Measurements from ENCODE around the gene DAB2.

Gene DAB2

DNA sequence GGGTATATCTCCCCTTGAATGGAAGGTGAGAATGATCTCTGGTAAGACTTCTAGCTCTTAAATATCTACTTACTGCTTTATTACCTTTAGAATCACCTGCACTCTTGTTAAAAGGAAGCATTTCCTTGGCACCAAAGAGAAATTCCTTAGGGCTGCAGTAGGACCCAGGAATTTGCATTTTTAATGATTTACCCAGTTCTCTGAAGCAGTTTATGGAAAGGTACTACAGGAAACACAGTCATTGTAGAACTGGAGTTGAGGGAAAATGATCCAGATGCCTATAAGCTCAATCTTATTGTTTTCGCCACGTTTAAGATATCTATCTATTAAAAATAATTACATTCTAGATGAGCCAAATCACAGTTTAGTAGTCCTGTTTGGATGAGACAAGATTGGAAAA is 51.0 kb downstream of the DAB2 start:
- Histone ChIP-seq H3K79me2 (ENCODE audit: insufficient read depth, low read length) (no peaks in the 10 kb centered on the region), H3K9me2 (ENCODE audit: low read depth, low read length) (no peaks in the 10 kb centered on the region), H4K20me1 (ENCODE audit: insufficient read depth, low read length) (no peaks in the 10 kb centered on the region), H3K4me1 (ENCODE audit: insufficient read depth, low read length, severe bottlenecking) (peaks cover 49% of the 10 kb centered on the region), H3K27me3 (ENCODE audit: insufficient read depth, low read length) (no peaks in the 10 kb centered on the region), H3K36me3 (ENCODE audit: insufficient read depth, low read length) (no peaks in the 10 kb centered on the region), H3K9me3 (ENCODE audit: low read length) (no peaks in the 10 kb centered on the region), H3K4me3 (ENCODE audit: low read depth, low read length, poor library complexity, severe bottlenecking) (no peak overlapping the region), H3K27ac (ENCODE audit: low read depth, low read length, poor library complexity, severe bottlenecking) (no peak overlapping the region), H2AFZ (ENCODE audit: low read length) (no peak overlapping the region), H3F3A (ENCODE audit: insufficient read depth, low read length) (no peaks in the 10 kb centered on the region), H3K9ac (ENCODE audit: low read length) (no peak overlapping the region), H3K4me2 (ENCODE audit: low read length) (no peak overlapping the region)
- TF ChIP-seq, protein P1, sequence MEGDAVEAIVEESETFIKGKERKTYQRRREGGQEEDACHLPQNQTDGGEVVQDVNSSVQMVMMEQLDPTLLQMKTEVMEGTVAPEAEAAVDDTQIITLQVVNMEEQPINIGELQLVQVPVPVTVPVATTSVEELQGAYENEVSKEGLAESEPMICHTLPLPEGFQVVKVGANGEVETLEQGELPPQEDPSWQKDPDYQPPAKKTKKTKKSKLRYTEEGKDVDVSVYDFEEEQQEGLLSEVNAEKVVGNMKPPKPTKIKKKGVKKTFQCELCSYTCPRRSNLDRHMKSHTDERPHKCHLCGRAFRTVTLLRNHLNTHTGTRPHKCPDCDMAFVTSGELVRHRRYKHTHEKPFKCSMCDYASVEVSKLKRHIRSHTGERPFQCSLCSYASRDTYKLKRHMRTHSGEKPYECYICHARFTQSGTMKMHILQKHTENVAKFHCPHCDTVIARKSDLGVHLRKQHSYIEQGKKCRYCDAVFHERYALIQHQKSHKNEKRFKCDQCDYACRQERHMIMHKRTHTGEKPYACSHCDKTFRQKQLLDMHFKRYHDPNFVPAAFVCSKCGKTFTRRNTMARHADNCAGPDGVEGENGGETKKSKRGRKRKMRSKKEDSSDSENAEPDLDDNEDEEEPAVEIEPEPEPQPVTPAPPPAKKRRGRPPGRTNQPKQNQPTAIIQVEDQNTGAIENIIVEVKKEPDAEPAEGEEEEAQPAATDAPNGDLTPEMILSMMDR (IDR thresholded peaks at IDR 0.05; ENCODE audit: low read length): no peak
- no peak for TF ChIP-seq EZH2 (IDR thresholded peaks at IDR 0.05; ENCODE audit: borderline replicate concordance, low read length)

DNA sequence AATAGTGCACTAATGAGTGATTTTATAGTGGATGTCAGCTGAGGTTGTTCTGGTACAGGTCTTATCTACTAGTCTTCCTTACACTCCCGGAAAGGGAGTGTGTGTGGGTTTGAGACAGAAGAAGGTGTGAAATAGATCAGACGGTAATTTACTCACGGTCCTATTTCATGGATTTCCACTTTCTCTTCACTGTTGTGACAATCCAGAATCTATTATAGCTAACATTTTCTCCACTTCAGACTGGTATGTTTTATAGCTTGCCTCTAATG is 53.5 kb downstream of the DAB2 start:
- H3K27ac ChIP-seq (ENCODE audit: low read depth, low read length, poor library complexity, severe bottlenecking): peak overlapping the region; percentile 93
- no peaks in the 10 kb centered on the region for H3K79me2 ChIP-seq (ENCODE audit: insufficient read depth, low read length)
- H3K4me3 ChIP-seq (ENCODE audit: low read depth, low read length, poor library complexity, severe bottlenecking): no peak overlapping the region

DNA sequence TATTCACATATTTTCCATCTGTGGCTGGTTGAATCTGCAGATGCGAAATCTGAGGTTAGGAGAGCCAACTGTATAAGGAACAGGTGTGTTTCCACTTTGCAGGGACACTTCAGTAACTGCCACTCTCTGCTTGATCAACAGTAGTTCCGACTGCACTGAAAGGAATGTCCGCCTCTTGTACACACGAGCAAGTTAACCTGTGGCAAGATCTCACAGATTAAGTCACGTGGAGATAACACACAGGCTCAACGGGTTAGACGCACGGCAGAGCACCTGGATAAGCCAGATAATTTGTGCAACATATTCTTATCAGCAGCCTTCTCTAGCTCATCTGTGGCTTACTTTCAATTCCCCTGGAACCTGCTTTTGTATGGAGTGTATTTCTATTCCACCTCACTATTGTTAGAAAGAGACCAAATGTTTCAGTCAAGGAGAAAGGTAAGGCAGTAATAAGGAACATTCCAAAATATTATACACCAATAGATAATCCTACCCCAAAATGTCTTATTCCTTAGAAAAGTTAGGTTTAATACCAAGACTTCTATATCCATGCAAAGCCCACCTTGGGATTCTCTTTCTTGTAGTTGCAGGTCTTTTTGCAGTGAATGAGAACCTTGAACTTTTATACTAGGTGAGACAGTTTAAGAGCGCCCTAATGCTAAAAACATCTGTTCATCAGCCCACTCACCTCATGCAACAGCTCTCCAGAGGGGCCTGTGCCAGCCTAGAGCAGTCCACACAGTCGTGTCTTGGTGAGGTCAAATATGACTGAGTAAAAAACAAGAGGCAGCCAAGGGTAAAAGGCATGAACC is 54.0 kb downstream of the DAB2 start:
- H2AFZ ChIP-seq (ENCODE audit: low read length): no peak overlapping the region
- no peaks in the 10 kb centered on the region for H3K27me3 ChIP-seq (ENCODE audit: insufficient read depth, low read length)
- H4K20me1 ChIP-seq (ENCODE audit: insufficient read depth, low read length): no peaks in the 10 kb centered on the region
- H3K4me2 ChIP-seq (ENCODE audit: low read length): peak overlapping the region; percentile 38
- H3K36me3 ChIP-seq (ENCODE audit: insufficient read depth, low read length): no peaks in the 10 kb centered on the region
- H3K79me2 ChIP-seq (ENCODE audit: insufficient read depth, low read length): no peaks in the 10 kb centered on the region
- H3K9me3 ChIP-seq (ENCODE audit: low read length): no peaks in the 10 kb centered on the region
- peak overlapping the region; percentile 93 for H3K27ac ChIP-seq (ENCODE audit: low read depth, low read length, poor library complexity, severe bottlenecking)
- no peaks in the 10 kb centered on the region for H3K9me2 ChIP-seq (ENCODE audit: low read depth, low read length)
- peaks cover 55% of the 10 kb centered on the region for H3K4me1 ChIP-seq (ENCODE audit: insufficient read depth, low read length, severe bottlenecking)
- TF ChIP-seq, protein P1 (IDR thresholded peaks at IDR 0.05; ENCODE audit: low read length): no peak
- no peak for TF ChIP-seq EZH2 (IDR thresholded peaks at IDR 0.05; ENCODE audit: borderline replicate concordance, low read length)
- peak overlapping the region; percentile 57 for H3K9ac ChIP-seq (ENCODE audit: low read length)
- peak overlapping the region; percentile 33 for H3K4me3 ChIP-seq (ENCODE audit: low read depth, low read length, poor library complexity, severe bottlenecking)
- no peaks in the 10 kb centered on the region for H3F3A ChIP-seq (ENCODE audit: insufficient read depth, low read length)

More for the DNA sequence above, 53.5 kb downstream of the DAB2 start:
- Histone ChIP-seq H3F3A (ENCODE audit: insufficient read depth, low read length) (no peaks in the 10 kb centered on the region), H3K4me1 (ENCODE audit: insufficient read depth, low read length, severe bottlenecking) (peaks cover 59% of the 10 kb centered on the region), H3K9me2 (ENCODE audit: low read depth, low read length) (no peaks in the 10 kb centered on the region), H3K9ac (ENCODE audit: low read length) (peak overlapping the region; percentile 57), H3K4me2 (ENCODE audit: low read length) (peak overlapping the region; percentile 38), H3K9me3 (ENCODE audit: low read length) (no peaks in the 10 kb centered on the region), H3K27me3 (ENCODE audit: insufficient read depth, low read length) (no peaks in the 10 kb centered on the region), H3K36me3 (ENCODE audit: insufficient read depth, low read length) (no peaks in the 10 kb centered on the region), H2AFZ (ENCODE audit: low read length) (no peak overlapping the region), H4K20me1 (ENCODE audit: insufficient read depth, low read length) (no peaks in the 10 kb centered on the region)
- TF ChIP-seq EZH2 (IDR thresholded peaks at IDR 0.05; ENCODE audit: borderline replicate concordance, low read length): no peak
- TF ChIP-seq, protein P1 (IDR thresholded peaks at IDR 0.05; ENCODE audit: low read length): no peak
